HCT116 (cell line): ENCODE data around the gene RINT1. TPM values are rescaled to one million over a fixed set of nuclear protein-coding genes. Genes with fewer than 3 reads are reported as not detected.

Source experiments
- ATAC-seq: fragments of 200-7000 bp; cut with Tn5 transposase; 2 replicates; pipeline ENCODE4 v1.9.1; 2020; ENCODE audit warnings: mild to moderate bottlenecking, moderate library complexity
- BruUV-seq: library from RNA; stranded (reverse); fragments of 400-500 nt; replicated peaks from 2 replicates; lab custom pipeline; 2021; lab: Mats Ljungman, UMichigan
- CTCF ChIA-PET: fragments of 300-600 bp; sonication (Branson Sonifier 250); formaldehyde crosslinking; loops from one replicate; lab custom pipeline; 2021; ENCODE audit warnings: antibody characterized with exemption; lab: Charles Lee
- POLR2A ChIA-PET: fragments of 300-600, 350-600 bp; sonication (Branson Sonifier 250); formaldehyde crosslinking; loops from one replicate; lab custom pipeline; 2021; ENCODE audit warnings: antibody characterized with exemption; lab: Charles Lee
- RAD21 ChIA-PET, 2 experiments: fragments of 300-600 bp; sonication (Branson Sonifier 250); formaldehyde crosslinking; loops; one replicate each; lab custom pipeline; 2023; ENCODE audit warnings: low total read pairs in 2 of 2; ENCODE audit not compliant: uncharacterized antibody in 2 of 2, unreplicated experiment in 2 of 2, low non-redundant PET in 1 of 2; lab: Charles Lee
- DNase-seq: peaks from one replicate; pipeline ENCODE4 v3.0.0-alpha.2; 2010; ENCODE audit warnings: low read depth, low spot score
- H2AFZ ChIP-seq: fragments of 200-600 bp; shearing (Covaris generic), sonication (generic); 2 replicates; pipeline ENCODE4 v1.6.1; 2017; ENCODE audit warnings: low read depth, mixed run types, mixed read lengths, antibody characterized with exemption, low read length; ENCODE audit not compliant: poor library complexity, severe bottlenecking
- H3K27ac ChIP-seq: 2 replicates; pipeline ENCODE4 v1.5.1; 2012; ENCODE audit warnings: low read depth, low read length
- H3K27me3 ChIP-seq: fragments of 200-600 bp; sonication (generic); 2 replicates; pipeline ENCODE4 v1.6.1; 2016; ENCODE audit warnings: mixed run types, low read length, mixed read lengths; ENCODE audit not compliant: insufficient read depth
- H3K36me3 ChIP-seq, 2 experiments: fragments of 200-500 bp in 1 of 2; fragments of 200-600 bp in 1 of 2; sonication (Bioruptor generic) in 1 of 2; sonication (generic) in 1 of 2; 2 replicates each; pipeline versions ENCODE4 v1.5.1 to v1.6.1; 2014 to 2016; ENCODE audit warnings: low read length in 2 of 2, inconsistent platforms in 1 of 2, mixed read lengths in 1 of 2, mixed run types in 1 of 2; ENCODE audit not compliant: insufficient read depth in 2 of 2, control insufficient read depth in 1 of 2
- H3K4me1 ChIP-seq, 2 experiments: fragments of 200-600 bp in 1 of 2; sonication (generic) in 1 of 2; 2 replicates each; pipeline versions ENCODE4 v1.5.1 to v1.6.1; 2012 to 2017; ENCODE audit warnings: low read length in 2 of 2, inconsistent platforms in 1 of 2, mild to moderate bottlenecking in 1 of 2, mixed read lengths in 1 of 2, mixed run types in 1 of 2, moderate library complexity in 1 of 2; ENCODE audit not compliant: insufficient read depth in 2 of 2, control insufficient read depth in 1 of 2
- H3K4me2 ChIP-seq: fragments of 200-600 bp; sonication (generic); 2 replicates; pipeline ENCODE4 v1.6.1; 2017; ENCODE audit warnings: mixed run types, low read length, mixed read lengths
- H3K4me3 ChIP-seq, 2 experiments: fragments of 200-600 bp in 1 of 2; sonication (generic) in 1 of 2; replicated peaks in 1 of 2; 2 replicates each; pipeline ENCODE4 v1.5.1; 2011 to 2016; ENCODE audit warnings: low read length in 2 of 2, control low read depth in 1 of 2, low read depth in 1 of 2, mild to moderate bottlenecking in 1 of 2, mixed read lengths in 1 of 2, mixed run types in 1 of 2
- H3K79me2 ChIP-seq: fragments of 200-600 bp; sonication (generic); 2 replicates; pipeline ENCODE4 v1.6.1; 2017; ENCODE audit warnings: mild to moderate bottlenecking, mixed run types, low read length, moderate library complexity, mixed read lengths; ENCODE audit not compliant: insufficient read depth
- H3K9ac ChIP-seq: fragments of 200-600 bp; sonication (generic); 2 replicates; pipeline ENCODE4 v1.6.1; 2016; ENCODE audit warnings: low read length, mixed read lengths
- H3K9me2 ChIP-seq: fragments of 200-600 bp; sonication (generic), shearing (Covaris generic); 2 replicates; pipeline ENCODE4 v1.6.1; 2017; ENCODE audit warnings: mixed run types, mild to moderate bottlenecking, moderate library complexity; ENCODE audit not compliant: insufficient read depth
- H3K9me3 ChIP-seq, 2 experiments: fragments of 200-500 bp in 1 of 2; fragments of 200-600 bp in 1 of 2; sonication (Bioruptor generic) in 1 of 2; sonication (generic) in 1 of 2; 2 replicates each; pipeline ENCODE4 v1.6.1; 2014 to 2017; ENCODE audit warnings: low read length in 2 of 2, mixed read lengths in 2 of 2, inconsistent platforms in 1 of 2, low read depth in 1 of 2, mild to moderate bottlenecking in 1 of 2, mixed run types in 1 of 2, moderate library complexity in 1 of 2; ENCODE audit not compliant: control insufficient read depth in 1 of 2, insufficient read depth in 1 of 2
- H4K20me1 ChIP-seq: fragments of 200-600 bp; sonication (generic), shearing (Covaris generic); 2 replicates; pipeline ENCODE4 v1.6.1; 2017; ENCODE audit warnings: mixed run types, mild to moderate bottlenecking, moderate library complexity; ENCODE audit not compliant: insufficient read depth
- CEBPB ChIP-seq: IDR thresholded peaks from 2 replicates; pipeline ENCODE4 v1.6.1; 2012; ENCODE audit warnings: low read depth
- EGR1 ChIP-seq: IDR thresholded peaks from 2 replicates; pipeline ENCODE4 v1.6.1; 2012; ENCODE audit warnings: low read depth
- ELF1 ChIP-seq: IDR thresholded peaks from 2 replicates; pipeline ENCODE4 v1.6.1; 2012; ENCODE audit warnings: low read depth, borderline replicate concordance
- EZH2 ChIP-seq: fragments of 200-600 bp; sonication (generic); IDR thresholded peaks from 2 replicates; pipeline ENCODE4 v1.6.1; 2017; ENCODE audit warnings: antibody characterized with exemption, mixed run types
- FOSL1 ChIP-seq: IDR thresholded peaks from 2 replicates; pipeline ENCODE4 v1.6.1; 2012; ENCODE audit warnings: low read depth
- POLR2A ChIP-seq: IDR thresholded peaks from 2 replicates; pipeline ENCODE4 v1.7.0; 2011; ENCODE audit warnings: borderline replicate concordance; ENCODE audit not compliant: insufficient read depth, insufficient read length; ENCODE audit errors: extremely low read depth
- POLR2AphosphoS5 ChIP-seq: IDR thresholded peaks from 2 replicates; pipeline ENCODE4 v1.6.1; 2011; ENCODE audit warnings: mild to moderate bottlenecking, low read depth, low read length, moderate library complexity
- RAD21 ChIP-seq: IDR thresholded peaks from 2 replicates; pipeline ENCODE4 v1.6.1; 2012; ENCODE audit warnings: low read depth, mild to moderate bottlenecking
- SIN3A ChIP-seq: IDR thresholded peaks from 2 replicates; pipeline ENCODE4 v1.6.1; 2012; ENCODE audit warnings: low read depth
- SP1 ChIP-seq: IDR thresholded peaks from 2 replicates; pipeline ENCODE4 v1.6.1; 2012; ENCODE audit warnings: low read depth
- SRF ChIP-seq: IDR thresholded peaks from 2 replicates; pipeline ENCODE4 v1.6.1; 2012; ENCODE audit warnings: low read depth
- TCF7L2 ChIP-seq: IDR thresholded peaks from 2 replicates; pipeline ENCODE4 v1.7.0; 2011; ENCODE audit warnings: borderline replicate concordance, inconsistent platforms; ENCODE audit not compliant: insufficient read depth, insufficient read length; ENCODE audit errors: extremely low read depth
- ZFX ChIP-seq: fragments of 450-650 bp; IDR thresholded peaks from 2 replicates; pipeline ENCODE4 v1.6.1; 2017
- ZNF274 ChIP-seq: fragments of 200-500 bp; sonication (Bioruptor generic); IDR thresholded peaks from 2 replicates; pipeline ENCODE4 v1.6.1; 2014; ENCODE audit warnings: mild to moderate bottlenecking, low read depth, low read length, inconsistent platforms
- intact Hi-C: fragments of 100-400 bp; cut with micrococcal nuclease; formaldehyde crosslinking; loops from 2 replicates; pipeline ENCODE4 v1.10.0; 2022
- total RNA-seq: library from RNA; stranded (reverse); gene quantifications from one replicate; pipeline ENCODE4 v1.2.1, GENCODE V29; 2021; ENCODE audit not compliant: unreplicated experiment
- TF ChIP-seq, protein P1 (sequence below): IDR thresholded peaks from 2 replicates; pipeline ENCODE4 v1.6.1; 2012; ENCODE audit warnings: low read depth
- TF ChIP-seq, protein P2 (sequence below): IDR thresholded peaks from 2 replicates; pipeline ENCODE4 v1.6.1; 2012
- TF ChIP-seq, protein P3 (sequence below): IDR thresholded peaks from 2 replicates; pipeline ENCODE4 v1.6.1; 2012

Gene RINT1
- total RNA-seq, 1 experiment from 2014 or later, result 24.3 TPM

DNA sequence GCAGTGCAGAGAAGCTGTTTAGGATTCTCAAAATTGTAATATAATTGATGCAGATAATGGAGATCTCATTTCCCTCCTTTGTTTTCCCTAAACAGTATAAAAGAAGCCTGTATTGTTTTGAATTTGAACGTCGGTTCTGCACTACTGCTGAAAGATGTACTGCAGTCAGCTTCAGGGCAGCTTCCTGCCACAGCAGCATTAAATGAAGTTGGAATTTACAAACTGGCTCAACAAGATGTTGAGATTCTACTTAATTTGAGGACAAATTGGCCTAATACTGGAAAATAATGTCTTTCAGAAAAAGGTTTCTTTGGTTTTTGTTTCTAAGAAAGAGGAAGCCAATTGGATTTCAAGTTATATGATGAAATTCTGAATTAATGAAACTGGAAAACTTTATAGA, 35.0 kb downstream of the RINT1 start (continued):
- TF ChIP-seq, protein P1, sequence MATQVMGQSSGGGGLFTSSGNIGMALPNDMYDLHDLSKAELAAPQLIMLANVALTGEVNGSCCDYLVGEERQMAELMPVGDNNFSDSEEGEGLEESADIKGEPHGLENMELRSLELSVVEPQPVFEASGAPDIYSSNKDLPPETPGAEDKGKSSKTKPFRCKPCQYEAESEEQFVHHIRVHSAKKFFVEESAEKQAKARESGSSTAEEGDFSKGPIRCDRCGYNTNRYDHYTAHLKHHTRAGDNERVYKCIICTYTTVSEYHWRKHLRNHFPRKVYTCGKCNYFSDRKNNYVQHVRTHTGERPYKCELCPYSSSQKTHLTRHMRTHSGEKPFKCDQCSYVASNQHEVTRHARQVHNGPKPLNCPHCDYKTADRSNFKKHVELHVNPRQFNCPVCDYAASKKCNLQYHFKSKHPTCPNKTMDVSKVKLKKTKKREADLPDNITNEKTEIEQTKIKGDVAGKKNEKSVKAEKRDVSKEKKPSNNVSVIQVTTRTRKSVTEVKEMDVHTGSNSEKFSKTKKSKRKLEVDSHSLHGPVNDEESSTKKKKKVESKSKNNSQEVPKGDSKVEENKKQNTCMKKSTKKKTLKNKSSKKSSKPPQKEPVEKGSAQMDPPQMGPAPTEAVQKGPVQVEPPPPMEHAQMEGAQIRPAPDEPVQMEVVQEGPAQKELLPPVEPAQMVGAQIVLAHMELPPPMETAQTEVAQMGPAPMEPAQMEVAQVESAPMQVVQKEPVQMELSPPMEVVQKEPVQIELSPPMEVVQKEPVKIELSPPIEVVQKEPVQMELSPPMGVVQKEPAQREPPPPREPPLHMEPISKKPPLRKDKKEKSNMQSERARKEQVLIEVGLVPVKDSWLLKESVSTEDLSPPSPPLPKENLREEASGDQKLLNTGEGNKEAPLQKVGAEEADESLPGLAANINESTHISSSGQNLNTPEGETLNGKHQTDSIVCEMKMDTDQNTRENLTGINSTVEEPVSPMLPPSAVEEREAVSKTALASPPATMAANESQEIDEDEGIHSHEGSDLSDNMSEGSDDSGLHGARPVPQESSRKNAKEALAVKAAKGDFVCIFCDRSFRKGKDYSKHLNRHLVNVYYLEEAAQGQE, result no peak
- TF ChIP-seq EZH2, result no peak

DNA sequence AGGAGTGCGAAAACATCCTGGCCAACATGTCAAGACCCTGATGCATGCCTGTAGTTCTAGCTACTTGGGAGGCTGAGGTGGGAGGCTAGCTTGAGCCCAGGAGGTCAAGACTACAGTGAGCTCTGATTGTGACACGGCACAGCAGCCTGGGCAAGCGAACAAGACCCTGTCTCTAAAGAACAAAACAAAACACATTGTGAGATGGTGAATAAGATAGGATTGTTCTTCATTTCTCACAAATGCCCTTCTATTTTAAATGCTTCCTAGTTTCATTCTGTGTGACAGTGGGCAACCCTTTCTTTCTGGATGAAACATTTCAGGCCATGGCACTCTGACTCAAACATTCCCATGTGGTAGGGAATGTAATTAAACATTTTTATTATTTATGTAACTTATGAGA, 35.8 kb downstream of the RINT1 start:
- POLR2A ChIA-PET, result interaction anchor here (1.2 kb wide), 1 partner anchor 36 kb away, joined by 3 read pairs; the partner anchor contains the start of gene RINT1
- CTCF ChIA-PET, result no interaction called here
- Histone ChIP-seq H3K4me2 (no peak overlapping the region), H3K9me3 (no peaks in the 10 kb centered on the region), H3K27me3 (no peaks in the 10 kb centered on the region), H2AFZ (no peak overlapping the region), H3K36me3 (peaks cover 12 to 29% of the 10 kb centered on the region in 2 experiments; a peak in 3 of 4 replicates), H3K4me3 (no peak overlapping the region), H3K4me1 (no peaks in the 10 kb centered on the region), H3K9me2 (no peaks in the 10 kb centered on the region), H3K79me2 (no peaks in the 10 kb centered on the region), H4K20me1 (no peaks in the 10 kb centered on the region), H3K27ac (no peak overlapping the region), H3K9ac (no peak overlapping the region)
- ATAC-seq (no peak), DNase-seq (no peak)
- intact Hi-C loops, result no loop called here
- BruUV-seq, result no TSS peak
- TF ChIP-seq, protein P1, result no peak
- no peak for TF ChIP-seq EZH2
- TF ChIP-seq FOSL1, result no peak
- no peak for TF ChIP-seq ZNF274
- no peak for TF ChIP-seq SRF
- no peak for TF ChIP-seq POLR2A
- TF ChIP-seq, protein P2, sequence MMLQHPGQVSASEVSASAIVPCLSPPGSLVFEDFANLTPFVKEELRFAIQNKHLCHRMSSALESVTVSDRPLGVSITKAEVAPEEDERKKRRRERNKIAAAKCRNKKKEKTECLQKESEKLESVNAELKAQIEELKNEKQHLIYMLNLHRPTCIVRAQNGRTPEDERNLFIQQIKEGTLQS, result no peak
- no peak for TF ChIP-seq SIN3A
- TF ChIP-seq TCF7L2, result no peak
- no peak for TF ChIP-seq EGR1
- TF ChIP-seq ELF1, result no peak
- TF ChIP-seq, protein P3, sequence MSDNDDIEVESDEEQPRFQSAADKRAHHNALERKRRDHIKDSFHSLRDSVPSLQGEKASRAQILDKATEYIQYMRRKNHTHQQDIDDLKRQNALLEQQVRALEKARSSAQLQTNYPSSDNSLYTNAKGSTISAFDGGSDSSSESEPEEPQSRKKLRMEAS, result no peak
- no peak for TF ChIP-seq RAD21
- TF ChIP-seq SP1, result no peak
- TF ChIP-seq POLR2AphosphoS5, result no peak
- no peak for TF ChIP-seq CEBPB
- no peak for TF ChIP-seq ZFX
- RAD21 ChIA-PET, result no interaction called here
